NCI-H69 (cell line): ENCODE measurements around the gene CALHM4.
A peak's percentile ranks its signal among the peaks of the same experiment; 100 is the strongest.

Experiments
- DNase-seq: peaks from one replicate; lab custom pipeline; 2025; lab: John Stamatoyannopoulos, UW

The CALHM4 gene

GRCh38 chr6:116553451-116553850, at the start of gene CALHM4:
TSS of gene CALHM4 (plus strand) at chr6:116553751. CDS start at chr6:116553794, 43 bp downstream.
- DNase-seq: no peak

- DNase-seq: no peak
Measured at GRCh38 chr6:116507324-116507723, 46.2 kb upstream of the CALHM4 start.

GRCh38 chr6:116508527-116508926, 45.0 kb upstream of the CALHM4 start:
- no peak for DNase-seq

GRCh38 chr6:116511424-116512110, 42.0 kb upstream of the CALHM4 start, which contains the start of gene CALHM5:
TSS of gene CALHM5 (plus strand) at chr6:116511639. CDS start at chr6:116511697, 58 bp downstream.
- peak; percentile 82 for DNase-seq

- DNase-seq: peak; percentile 62
Measured at GRCh38 chr6:116512111-116512559, 41.4 kb upstream of the CALHM4 start.

- no peak for DNase-seq
Measured at GRCh38 chr6:116512734-116513133, 40.8 kb upstream of the CALHM4 start.

GRCh38 chr6:116513224-116513875, 40.2 kb upstream of the CALHM4 start:
- peak; percentile 46 for DNase-seq

- no peak for DNase-seq
Measured at GRCh38 chr6:116514111-116514510, 39.4 kb upstream of the CALHM4 start.

GRCh38 chr6:116515141-116515540, 38.4 kb upstream of the CALHM4 start:
- DNase-seq: no peak

GRCh38 chr6:116518621-116519368, 34.8 kb upstream of the CALHM4 start:
- DNase-seq: no peak

- DNase-seq: no peak
Measured at GRCh38 chr6:116522896-116523295, 30.7 kb upstream of the CALHM4 start.

- no peak for DNase-seq
Measured at GRCh38 chr6:116524236-116524635, 29.3 kb upstream of the CALHM4 start.

GRCh38 chr6:116528133-116528532, 25.4 kb upstream of the CALHM4 start:
- peak; percentile 21 for DNase-seq

- DNase-seq: no peak
Measured at GRCh38 chr6:116528780-116529179, 24.8 kb upstream of the CALHM4 start.

GRCh38 chr6:116529466-116530290, 23.9 kb upstream of the CALHM4 start:
- DNase-seq: peak; percentile 29

GRCh38 chr6:116530436-116530835, 23.1 kb upstream of the CALHM4 start:
- DNase-seq: peak; percentile 89

- DNase-seq: peak; percentile 80
Measured at GRCh38 chr6:116531675-116532570, 21.6 kb upstream of the CALHM4 start.

- peak; percentile 72 for DNase-seq
Measured at GRCh38 chr6:116533233-116533957, 20.2 kb upstream of the CALHM4 start.

GRCh38 chr6:116535109-116535508, 18.4 kb upstream of the CALHM4 start:
- peak; percentile 9 for DNase-seq

- peak; percentile 76 for DNase-seq
Measured at GRCh38 chr6:116536216-116536621, 17.3 kb upstream of the CALHM4 start.
